Kidney epithelial cell (primary cell): ENCODE data around the gene HEPN1. TPM values are rescaled to one million over a fixed set of nuclear protein-coding genes. Genes with fewer than 3 reads are reported as not detected.

ENCODE experiments used
- DNase-seq: peaks from one replicate; pipeline ENCODE4 v3.0.0-alpha.2; 2010; ENCODE audit warnings: low read depth
- H3K27me3 ChIP-seq: 2 replicates; pipeline ENCODE4 v1.6.0; 2011; ENCODE audit warnings: low read length; ENCODE audit not compliant: control insufficient read depth, insufficient read depth
- H3K36me3 ChIP-seq: 2 replicates; pipeline ENCODE4 v1.5.1; 2011; ENCODE audit warnings: low read length; ENCODE audit not compliant: control insufficient read depth, insufficient read depth
- H3K4me3 ChIP-seq: 2 replicates; pipeline ENCODE4 v1.5.1; 2011; ENCODE audit warnings: low read depth, mild to moderate bottlenecking, control low read depth, low read length
- total RNA-seq: library from RNA; depleted of rRNA; stranded (reverse); fragments of >200 nt; gene quantifications from 2 replicates; pipeline ENCODE4 v1.2.3, GENCODE V29; 2015
- TF ChIP-seq, protein P1 (sequence below): IDR thresholded peaks from 2 replicates; pipeline ENCODE4 v1.5.1; 2011; ENCODE audit warnings: mild to moderate bottlenecking, moderate library complexity, low read length, control low read depth, inconsistent platforms; ENCODE audit not compliant: insufficient read depth, poor library complexity, severe bottlenecking

The HEPN1 gene
- total RNA-seq = not detected in 2 replicates

GRCh38 chr11:124918950-124919349 is at the start of gene HEPN1:
TSS of gene HEPN1 (plus strand) at chr11:124919250.
- no peaks in the 10 kb centered on the region for H3K27me3 ChIP-seq
- no peaks in the 10 kb centered on the region for H3K36me3 ChIP-seq
- DNase-seq = no peak
- H3K4me3 ChIP-seq = no peak within 1 kb of the TSS
- TF ChIP-seq, protein P1, sequence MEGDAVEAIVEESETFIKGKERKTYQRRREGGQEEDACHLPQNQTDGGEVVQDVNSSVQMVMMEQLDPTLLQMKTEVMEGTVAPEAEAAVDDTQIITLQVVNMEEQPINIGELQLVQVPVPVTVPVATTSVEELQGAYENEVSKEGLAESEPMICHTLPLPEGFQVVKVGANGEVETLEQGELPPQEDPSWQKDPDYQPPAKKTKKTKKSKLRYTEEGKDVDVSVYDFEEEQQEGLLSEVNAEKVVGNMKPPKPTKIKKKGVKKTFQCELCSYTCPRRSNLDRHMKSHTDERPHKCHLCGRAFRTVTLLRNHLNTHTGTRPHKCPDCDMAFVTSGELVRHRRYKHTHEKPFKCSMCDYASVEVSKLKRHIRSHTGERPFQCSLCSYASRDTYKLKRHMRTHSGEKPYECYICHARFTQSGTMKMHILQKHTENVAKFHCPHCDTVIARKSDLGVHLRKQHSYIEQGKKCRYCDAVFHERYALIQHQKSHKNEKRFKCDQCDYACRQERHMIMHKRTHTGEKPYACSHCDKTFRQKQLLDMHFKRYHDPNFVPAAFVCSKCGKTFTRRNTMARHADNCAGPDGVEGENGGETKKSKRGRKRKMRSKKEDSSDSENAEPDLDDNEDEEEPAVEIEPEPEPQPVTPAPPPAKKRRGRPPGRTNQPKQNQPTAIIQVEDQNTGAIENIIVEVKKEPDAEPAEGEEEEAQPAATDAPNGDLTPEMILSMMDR = no peak

DNA sequence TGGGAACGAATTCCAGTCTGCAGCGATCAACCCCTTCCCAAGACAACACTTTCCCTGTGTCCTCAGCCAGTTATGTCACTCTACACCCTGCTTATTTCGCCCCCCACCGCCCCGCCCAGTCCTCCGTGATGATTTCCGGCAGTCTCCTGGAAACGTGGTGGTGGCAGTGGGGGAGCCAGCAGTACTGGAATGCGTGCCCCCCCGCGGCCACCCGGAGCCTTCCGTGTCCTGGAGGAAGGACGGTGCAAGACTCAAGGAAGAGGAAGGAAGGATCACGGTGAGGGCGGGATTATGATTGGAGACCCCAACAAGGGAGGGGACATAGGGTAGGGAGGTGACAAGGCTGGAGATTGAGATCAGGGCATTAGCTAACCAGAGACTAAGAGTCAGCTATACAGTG is 49.7 kb upstream of the HEPN1 start:
- Histone ChIP-seq H3K36me3 (no peaks in the 10 kb centered on the region), H3K4me3 (no peak overlapping the region), H3K27me3 (peaks cover 87% of the 10 kb centered on the region)
- TF ChIP-seq, protein P1 = no peak
- DNase-seq = no peak

- H3K36me3 ChIP-seq = no peaks in the 10 kb centered on the region
- DNase-seq = no peak
- peaks cover 81% of the 10 kb centered on the region for H3K27me3 ChIP-seq
- H3K4me3 ChIP-seq = no peak overlapping the region
- TF ChIP-seq, protein P1 = no peak
Observed at GRCh38 chr11:124869856-124870387, 49.1 kb upstream of the HEPN1 start.

DNA sequence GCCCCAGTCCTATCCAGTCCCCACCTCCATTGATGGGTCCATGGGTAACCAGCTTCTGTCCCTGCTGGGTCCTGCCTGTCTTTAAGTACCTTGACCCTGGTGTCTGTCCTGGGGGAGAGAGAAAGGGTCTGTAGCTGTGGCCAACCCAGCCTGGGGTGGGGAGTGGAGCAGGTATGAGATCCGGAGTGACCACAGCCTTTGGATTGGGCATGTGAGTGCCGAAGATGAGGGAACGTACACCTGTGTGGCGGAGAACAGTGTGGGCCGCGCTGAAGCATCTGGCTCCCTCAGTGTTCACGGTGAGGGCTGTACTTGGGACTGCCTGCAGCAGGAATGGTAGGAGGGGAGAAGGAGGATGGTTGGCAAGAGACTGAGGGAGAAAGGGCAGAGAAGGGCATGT is 48.6 kb upstream of the HEPN1 start:
- TF ChIP-seq, protein P1 = no peak
- H3K36me3 ChIP-seq = no peaks in the 10 kb centered on the region
- H3K4me3 ChIP-seq = no peak overlapping the region
- H3K27me3 ChIP-seq = peaks cover 78% of the 10 kb centered on the region
- DNase-seq = no peak

DNA sequence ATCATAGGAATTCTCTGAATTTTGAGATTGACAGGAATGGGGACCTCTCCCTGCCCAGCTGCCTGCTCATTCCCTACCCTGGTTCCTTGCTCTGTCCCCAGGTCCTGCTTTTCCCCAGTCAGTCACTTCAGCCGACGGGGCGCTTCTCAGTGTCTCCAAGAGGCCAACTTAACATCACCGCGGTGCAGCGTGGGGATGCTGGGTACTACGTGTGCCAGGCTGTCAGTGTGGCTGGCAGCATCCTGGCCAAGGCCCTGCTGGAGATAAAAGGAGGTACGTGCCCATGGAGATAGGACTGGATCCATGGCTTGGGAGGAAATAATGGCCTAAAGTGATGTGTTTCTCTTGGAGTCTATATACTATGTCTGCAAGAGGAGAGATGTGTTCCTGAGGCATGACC is 46.8 kb upstream of the HEPN1 start:
- DNase-seq = no peak
- Histone ChIP-seq H3K36me3 (no peaks in the 10 kb centered on the region), H3K4me3 (no peak overlapping the region), H3K27me3 (peaks cover 65% of the 10 kb centered on the region)
- TF ChIP-seq, protein P1 = no peak

DNA sequence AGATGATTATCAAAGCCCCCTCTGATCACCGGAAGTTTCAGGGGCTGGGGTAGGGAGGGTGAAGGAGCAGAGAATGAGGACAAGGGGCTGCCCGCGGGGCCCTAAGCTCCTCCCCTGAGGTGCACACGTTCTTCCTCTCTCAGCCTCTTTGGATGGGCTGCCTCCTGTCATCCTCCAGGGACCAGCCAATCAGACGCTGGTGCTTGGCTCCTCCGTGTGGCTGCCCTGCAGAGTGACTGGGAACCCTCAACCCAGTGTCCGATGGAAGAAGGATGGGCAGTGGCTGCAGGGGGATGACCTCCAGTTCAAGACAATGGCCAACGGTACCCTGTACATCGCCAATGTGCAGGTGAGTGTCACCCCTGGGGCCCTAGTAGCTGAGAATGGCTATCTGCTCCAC is 46.3 kb upstream of the HEPN1 start:
- Histone ChIP-seq H3K27me3 (peaks cover 61% of the 10 kb centered on the region), H3K36me3 (no peaks in the 10 kb centered on the region), H3K4me3 (no peak overlapping the region)
- TF ChIP-seq, protein P1 = no peak
- no peak for DNase-seq
